HEK293 (cell line): ENCODE measurements around the gene ACAA2.

Source experiments
- BCL11B ChIP-seq: fragments of 450-650 bp; formaldehyde crosslinking; IDR thresholded peaks from 2 replicates; pipeline ENCODE4 v1.5.1; 2016; ENCODE audit warnings: low read depth, missing biosample characterization, missing genetic modification characterization
- GLI2 ChIP-seq: fragments of 450-650 bp; formaldehyde crosslinking; IDR thresholded peaks from 2 replicates; pipeline ENCODE4; 2017; ENCODE audit warnings: missing biosample characterization, missing genetic modification characterization, low read depth, borderline replicate concordance
- HOXC10 ChIP-seq: sonication (generic); formaldehyde crosslinking; IDR thresholded peaks from 2 replicates; pipeline ENCODE4 v1.8.1; 2023; ENCODE audit warnings: mild to moderate bottlenecking, missing genetic modification reagents
- IKZF3 ChIP-seq: fragments of 450-650 bp; IDR thresholded peaks from 2 replicates; pipeline ENCODE4 v1.5.0; 2018; ENCODE audit warnings: missing biosample characterization, mild to moderate bottlenecking, missing genetic modification characterization, moderate library complexity
- SALL2 ChIP-seq: fragments of 450-650 bp; formaldehyde crosslinking; IDR thresholded peaks from 2 replicates; pipeline ENCODE4 v1.5.0; 2017; ENCODE audit warnings: missing biosample characterization, mild to moderate bottlenecking, missing genetic modification characterization, borderline replicate concordance
- WT1 ChIP-seq: fragments of 450-650 bp; formaldehyde crosslinking; IDR thresholded peaks from 2 replicates; pipeline ENCODE4 v1.5.1; 2016; ENCODE audit warnings: missing biosample characterization, missing genetic modification characterization
- ZBTB17 ChIP-seq: fragments of 450-650 bp; formaldehyde crosslinking; IDR thresholded peaks from 2 replicates; pipeline ENCODE4 v1.5.1; 2016; ENCODE audit warnings: missing biosample characterization, missing genetic modification characterization
- ZBTB48 ChIP-seq: fragments of 450-650 bp; formaldehyde crosslinking; IDR thresholded peaks from 2 replicates; pipeline ENCODE4 v1.5.1; 2016; ENCODE audit warnings: missing biosample characterization, missing genetic modification characterization
- ZFP3 ChIP-seq: fragments of 450-650 bp; formaldehyde crosslinking; IDR thresholded peaks from 2 replicates; pipeline ENCODE4 v1.5.1; 2016; ENCODE audit warnings: low read depth, missing biosample characterization, missing genetic modification characterization
- ZFP41 ChIP-seq: fragments of 450-650 bp; formaldehyde crosslinking; IDR thresholded peaks from 2 replicates; pipeline ENCODE4 v1.5.1; 2016; ENCODE audit warnings: missing biosample characterization, missing genetic modification characterization, borderline replicate concordance
- ZIC2 ChIP-seq: fragments of 450-650 bp; formaldehyde crosslinking; IDR thresholded peaks from 2 replicates; pipeline ENCODE4 v1.5.1; 2016; ENCODE audit warnings: missing biosample characterization, missing genetic modification characterization
- ZNF155 ChIP-seq: fragments of 450-650 bp; formaldehyde crosslinking; IDR thresholded peaks from 2 replicates; pipeline ENCODE4 v1.5.1; 2016; ENCODE audit warnings: missing biosample characterization, missing genetic modification characterization
- ZNF335 ChIP-seq: fragments of 450-650 bp; formaldehyde crosslinking; conservative IDR thresholded peaks from 2 replicates; pipeline ENCODE4 v1.5.1; 2016; ENCODE audit warnings: missing biosample characterization, missing genetic modification characterization
- ZNF423 ChIP-seq: fragments of 450-650 bp; formaldehyde crosslinking; IDR thresholded peaks from 2 replicates; pipeline ENCODE4 v1.5.1; 2016; ENCODE audit warnings: missing biosample characterization, missing genetic modification characterization
- ZNF544 ChIP-seq: fragments of 450-650 bp; formaldehyde crosslinking; IDR thresholded peaks from 2 replicates; pipeline ENCODE4 v1.5.0; 2017; ENCODE audit warnings: missing biosample characterization, missing genetic modification characterization
- ZNF558 ChIP-seq: fragments of 450-650 bp; formaldehyde crosslinking; IDR thresholded peaks from 2 replicates; pipeline ENCODE4 v1.5.1; 2016; ENCODE audit warnings: missing biosample characterization, missing genetic modification characterization
- ZNF621 ChIP-seq: fragments of 450-650 bp; formaldehyde crosslinking; IDR thresholded peaks from 2 replicates; pipeline ENCODE4 v1.5.1; 2017; ENCODE audit warnings: missing biosample characterization, missing genetic modification characterization
- ZNF623 ChIP-seq: fragments of 450-650 bp; formaldehyde crosslinking; IDR thresholded peaks from 2 replicates; pipeline ENCODE4 v1.5.1; 2016; ENCODE audit warnings: missing biosample characterization, missing genetic modification characterization
- ZNF747 ChIP-seq: fragments of 450-650 bp; formaldehyde crosslinking; IDR thresholded peaks from 2 replicates; pipeline ENCODE4 v1.5.1; 2016; ENCODE audit warnings: missing biosample characterization, missing genetic modification characterization
- TF ChIP-seq, protein P1 (sequence below): fragments of 450-650 bp; formaldehyde crosslinking; IDR thresholded peaks from 2 replicates; pipeline ENCODE4 v1.5.1; 2016; ENCODE audit warnings: missing biosample characterization, missing genetic modification characterization
- TF ChIP-seq, protein P2 (sequence below): fragments of 450-650 bp; formaldehyde crosslinking; IDR thresholded peaks from 2 replicates; pipeline ENCODE4 v1.5.1; 2016; ENCODE audit warnings: missing biosample characterization, missing genetic modification characterization
- TF ChIP-seq, protein P3 (sequence below): fragments of 450-650 bp; formaldehyde crosslinking; IDR thresholded peaks from 2 replicates; pipeline ENCODE4 v1.5.1; 2017; ENCODE audit warnings: missing biosample characterization, missing genetic modification characterization
- TF ChIP-seq, protein P4 (sequence below): fragments of 450-650 bp; formaldehyde crosslinking; IDR thresholded peaks from 2 replicates; pipeline ENCODE4 v1.5.1; 2016; ENCODE audit warnings: missing biosample characterization, missing genetic modification characterization
- TF ChIP-seq, protein P5 (sequence below): fragments of 450-650 bp; formaldehyde crosslinking; IDR thresholded peaks from 2 replicates; pipeline ENCODE4 v1.5.1; 2016; ENCODE audit warnings: missing biosample characterization, missing genetic modification characterization
- TF ChIP-seq, protein P6 (sequence below): fragments of 450-650 bp; IDR thresholded peaks from 2 replicates; pipeline ENCODE4 v1.5.1; 2018; ENCODE audit warnings: missing biosample characterization, missing genetic modification characterization
- TF ChIP-seq, protein P7 (sequence below): fragments of 450-650 bp; formaldehyde crosslinking; IDR thresholded peaks from 2 replicates; pipeline ENCODE4 v1.5.1; 2016; ENCODE audit warnings: missing biosample characterization, missing genetic modification characterization, low read depth
- TF ChIP-seq, protein P8 (sequence below): IDR thresholded peaks from 2 replicates; pipeline ENCODE4 v1.6.1; 2011; ENCODE audit warnings: mild to moderate bottlenecking, low read depth, low read length, borderline replicate concordance

The ACAA2 gene

DNA sequence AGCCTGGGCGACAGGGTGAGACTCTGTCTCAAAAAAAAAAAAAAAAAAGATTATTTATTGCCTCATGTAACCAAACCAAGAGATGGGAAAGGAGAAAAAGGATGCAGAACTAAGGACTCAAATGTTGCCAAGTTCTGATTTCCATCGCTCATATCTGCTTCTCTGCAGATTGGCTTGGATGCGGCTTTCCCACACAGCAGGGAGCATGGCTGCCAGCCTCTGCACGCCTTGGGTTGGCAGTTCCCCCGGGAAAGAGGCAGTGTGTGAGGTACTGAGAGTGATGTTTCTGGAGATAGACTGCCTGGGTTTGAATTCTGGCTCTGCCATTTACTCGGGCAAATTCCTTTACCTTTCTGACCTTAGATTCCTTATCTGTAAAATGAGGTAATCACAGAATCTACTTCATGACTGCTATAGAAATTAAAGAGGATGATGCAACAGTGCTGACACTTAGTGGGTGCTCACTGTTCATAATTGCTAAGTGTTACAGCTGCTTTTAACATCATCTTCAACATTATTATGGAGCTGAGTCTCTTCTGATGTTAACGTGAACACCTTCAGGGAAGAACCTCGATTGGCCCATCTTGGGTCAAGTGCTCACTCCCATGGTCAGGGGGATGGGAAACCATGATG, 68.8 kb downstream of the ACAA2 start (continued):
- TF ChIP-seq, protein P1, sequence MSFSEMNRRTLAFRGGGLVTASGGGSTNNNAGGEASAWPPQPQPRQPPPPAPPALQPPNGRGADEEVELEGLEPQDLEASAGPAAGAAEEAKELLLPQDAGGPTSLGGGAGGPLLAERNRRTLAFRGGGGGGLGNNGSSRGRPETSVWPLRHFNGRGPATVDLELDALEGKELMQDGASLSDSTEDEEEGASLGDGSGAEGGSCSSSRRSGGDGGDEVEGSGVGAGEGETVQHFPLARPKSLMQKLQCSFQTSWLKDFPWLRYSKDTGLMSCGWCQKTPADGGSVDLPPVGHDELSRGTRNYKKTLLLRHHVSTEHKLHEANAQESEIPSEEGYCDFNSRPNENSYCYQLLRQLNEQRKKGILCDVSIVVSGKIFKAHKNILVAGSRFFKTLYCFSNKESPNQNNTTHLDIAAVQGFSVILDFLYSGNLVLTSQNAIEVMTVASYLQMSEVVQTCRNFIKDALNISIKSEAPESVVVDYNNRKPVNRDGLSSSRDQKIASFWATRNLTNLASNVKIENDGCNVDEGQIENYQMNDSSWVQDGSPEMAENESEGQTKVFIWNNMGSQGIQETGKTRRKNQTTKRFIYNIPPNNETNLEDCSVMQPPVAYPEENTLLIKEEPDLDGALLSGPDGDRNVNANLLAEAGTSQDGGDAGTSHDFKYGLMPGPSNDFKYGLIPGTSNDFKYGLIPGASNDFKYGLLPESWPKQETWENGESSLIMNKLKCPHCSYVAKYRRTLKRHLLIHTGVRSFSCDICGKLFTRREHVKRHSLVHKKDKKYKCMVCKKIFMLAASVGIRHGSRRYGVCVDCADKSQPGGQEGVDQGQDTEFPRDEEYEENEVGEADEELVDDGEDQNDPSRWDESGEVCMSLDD (tag by site-specific recombination), result 0 out of 2 replicates have a peak, but pooled peaks have one; percentile 17
- TF ChIP-seq SALL2 (tag by site-specific recombination) (no peak), HOXC10 (CRISPR knock-in tag) (no peak), ZFP3 (tag by site-specific recombination) (no peak), ZNF423 (tag by site-specific recombination) (no peak), BCL11B (tag by site-specific recombination) (no peak), ZNF621 (tag by site-specific recombination) (no peak), WT1 (tag by site-specific recombination) (no peak), ZFP41 (no peak), ZIC2 (tag by site-specific recombination) (0 out of 2 replicates have a peak, but pooled peaks have one; percentile 36), IKZF3 (tag by site-specific recombination) (no peak), ZNF544 (tag by site-specific recombination) (no peak), ZBTB48 (tag by site-specific recombination) (no peak), ZNF558 (no peak), ZNF623 (tag by site-specific recombination) (no peak), ZNF747 (tag by site-specific recombination) (no peak), ZNF335 (tag by site-specific recombination) (0 out of 2 replicates have a peak, but pooled peaks have one; percentile 18), ZNF155 (no peak), GLI2 (no peak), ZBTB17 (tag by site-specific recombination) (peak; percentile 34; the same call in 1 of the 2 replicates)
- TF ChIP-seq, protein P2, sequence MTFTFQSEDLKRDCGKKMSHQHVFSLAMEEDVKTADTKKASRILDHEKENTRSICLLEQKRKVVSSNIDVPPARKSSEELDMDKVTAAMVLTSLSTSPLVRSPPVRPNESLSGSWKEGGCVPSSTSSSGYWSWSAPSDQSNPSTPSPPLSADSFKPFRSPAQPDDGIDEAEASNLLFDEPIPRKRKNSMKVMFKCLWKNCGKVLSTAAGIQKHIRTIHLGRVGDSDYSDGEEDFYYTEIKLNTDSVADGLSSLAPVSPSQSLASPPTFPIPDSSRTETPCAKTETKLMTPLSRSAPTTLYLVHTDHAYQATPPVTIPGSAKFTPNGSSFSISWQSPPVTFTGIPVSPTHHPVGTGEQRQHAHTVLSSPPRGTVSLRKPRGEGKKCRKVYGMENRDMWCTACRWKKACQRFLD (tag by site-specific recombination), result no peak
- TF ChIP-seq, protein P3, sequence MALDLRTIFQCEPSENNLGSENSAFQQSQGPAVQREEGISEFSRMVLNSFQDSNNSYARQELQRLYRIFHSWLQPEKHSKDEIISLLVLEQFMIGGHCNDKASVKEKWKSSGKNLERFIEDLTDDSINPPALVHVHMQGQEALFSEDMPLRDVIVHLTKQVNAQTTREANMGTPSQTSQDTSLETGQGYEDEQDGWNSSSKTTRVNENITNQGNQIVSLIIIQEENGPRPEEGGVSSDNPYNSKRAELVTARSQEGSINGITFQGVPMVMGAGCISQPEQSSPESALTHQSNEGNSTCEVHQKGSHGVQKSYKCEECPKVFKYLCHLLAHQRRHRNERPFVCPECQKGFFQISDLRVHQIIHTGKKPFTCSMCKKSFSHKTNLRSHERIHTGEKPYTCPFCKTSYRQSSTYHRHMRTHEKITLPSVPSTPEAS, result no peak
- TF ChIP-seq, protein P4, sequence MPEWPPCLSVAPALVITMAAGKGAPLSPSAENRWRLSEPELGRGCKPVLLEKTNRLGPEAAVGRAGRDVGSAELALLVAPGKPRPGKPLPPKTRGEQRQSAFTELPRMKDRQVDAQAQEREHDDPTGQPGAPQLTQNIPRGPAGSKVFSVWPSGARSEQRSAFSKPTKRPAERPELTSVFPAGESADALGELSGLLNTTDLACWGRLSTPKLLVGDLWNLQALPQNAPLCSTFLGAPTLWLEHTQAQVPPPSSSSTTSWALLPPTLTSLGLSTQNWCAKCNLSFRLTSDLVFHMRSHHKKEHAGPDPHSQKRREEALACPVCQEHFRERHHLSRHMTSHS (tag by site-specific recombination), result no peak
- TF ChIP-seq, protein P5, sequence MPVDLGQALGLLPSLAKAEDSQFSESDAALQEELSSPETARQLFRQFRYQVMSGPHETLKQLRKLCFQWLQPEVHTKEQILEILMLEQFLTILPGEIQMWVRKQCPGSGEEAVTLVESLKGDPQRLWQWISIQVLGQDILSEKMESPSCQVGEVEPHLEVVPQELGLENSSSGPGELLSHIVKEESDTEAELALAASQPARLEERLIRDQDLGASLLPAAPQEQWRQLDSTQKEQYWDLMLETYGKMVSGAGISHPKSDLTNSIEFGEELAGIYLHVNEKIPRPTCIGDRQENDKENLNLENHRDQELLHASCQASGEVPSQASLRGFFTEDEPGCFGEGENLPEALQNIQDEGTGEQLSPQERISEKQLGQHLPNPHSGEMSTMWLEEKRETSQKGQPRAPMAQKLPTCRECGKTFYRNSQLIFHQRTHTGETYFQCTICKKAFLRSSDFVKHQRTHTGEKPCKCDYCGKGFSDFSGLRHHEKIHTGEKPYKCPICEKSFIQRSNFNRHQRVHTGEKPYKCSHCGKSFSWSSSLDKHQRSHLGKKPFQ, result no peak
- TF ChIP-seq, protein P6, sequence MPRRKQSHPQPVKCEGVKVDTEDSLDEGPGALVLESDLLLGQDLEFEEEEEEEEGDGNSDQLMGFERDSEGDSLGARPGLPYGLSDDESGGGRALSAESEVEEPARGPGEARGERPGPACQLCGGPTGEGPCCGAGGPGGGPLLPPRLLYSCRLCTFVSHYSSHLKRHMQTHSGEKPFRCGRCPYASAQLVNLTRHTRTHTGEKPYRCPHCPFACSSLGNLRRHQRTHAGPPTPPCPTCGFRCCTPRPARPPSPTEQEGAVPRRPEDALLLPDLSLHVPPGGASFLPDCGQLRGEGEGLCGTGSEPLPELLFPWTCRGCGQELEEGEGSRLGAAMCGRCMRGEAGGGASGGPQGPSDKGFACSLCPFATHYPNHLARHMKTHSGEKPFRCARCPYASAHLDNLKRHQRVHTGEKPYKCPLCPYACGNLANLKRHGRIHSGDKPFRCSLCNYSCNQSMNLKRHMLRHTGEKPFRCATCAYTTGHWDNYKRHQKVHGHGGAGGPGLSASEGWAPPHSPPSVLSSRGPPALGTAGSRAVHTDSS (tag by site-specific recombination), result no peak
- TF ChIP-seq, protein P7, sequence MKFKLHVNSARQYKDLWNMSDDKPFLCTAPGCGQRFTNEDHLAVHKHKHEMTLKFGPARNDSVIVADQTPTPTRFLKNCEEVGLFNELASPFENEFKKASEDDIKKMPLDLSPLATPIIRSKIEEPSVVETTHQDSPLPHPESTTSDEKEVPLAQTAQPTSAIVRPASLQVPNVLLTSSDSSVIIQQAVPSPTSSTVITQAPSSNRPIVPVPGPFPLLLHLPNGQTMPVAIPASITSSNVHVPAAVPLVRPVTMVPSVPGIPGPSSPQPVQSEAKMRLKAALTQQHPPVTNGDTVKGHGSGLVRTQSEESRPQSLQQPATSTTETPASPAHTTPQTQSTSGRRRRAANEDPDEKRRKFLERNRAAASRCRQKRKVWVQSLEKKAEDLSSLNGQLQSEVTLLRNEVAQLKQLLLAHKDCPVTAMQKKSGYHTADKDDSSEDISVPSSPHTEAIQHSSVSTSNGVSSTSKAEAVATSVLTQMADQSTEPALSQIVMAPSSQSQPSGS (tag by site-specific recombination), result peak; percentile 58
- TF ChIP-seq, protein P8, sequence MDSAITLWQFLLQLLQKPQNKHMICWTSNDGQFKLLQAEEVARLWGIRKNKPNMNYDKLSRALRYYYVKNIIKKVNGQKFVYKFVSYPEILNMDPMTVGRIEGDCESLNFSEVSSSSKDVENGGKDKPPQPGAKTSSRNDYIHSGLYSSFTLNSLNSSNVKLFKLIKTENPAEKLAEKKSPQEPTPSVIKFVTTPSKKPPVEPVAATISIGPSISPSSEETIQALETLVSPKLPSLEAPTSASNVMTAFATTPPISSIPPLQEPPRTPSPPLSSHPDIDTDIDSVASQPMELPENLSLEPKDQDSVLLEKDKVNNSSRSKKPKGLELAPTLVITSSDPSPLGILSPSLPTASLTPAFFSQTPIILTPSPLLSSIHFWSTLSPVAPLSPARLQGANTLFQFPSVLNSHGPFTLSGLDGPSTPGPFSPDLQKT, result no peak
